ENCODE data around the gene ZBTB37.
"Not testable (repeated sequence)": the region's sequence is repeated elsewhere in the genome, so short reads cannot be mapped to it uniquely, and the experiment has no call there.

Gene ZBTB37

GRCh38 chr1:173864179-173864867 is 3.9 kb upstream of the ZBTB37 start:
- in situ Hi-C loops (cut with HindIII; ENCODE audit: low sequenced_read_pairs) = no loop called here

- in situ Hi-C loops (cut with HindIII; ENCODE audit: low sequenced_read_pairs) = no loop called here
Observed at GRCh38 chr1:173865468-173866164, 2.6 kb upstream of the ZBTB37 start.

GRCh38 chr1:173866413-173867115 is 1.6 kb upstream of the ZBTB37 start:
- in situ Hi-C loops (cut with HindIII; ENCODE audit: low sequenced_read_pairs) = no loop called here

GRCh38 chr1:173867141-173867752 is 933 bp upstream of the ZBTB37 start:
- in situ Hi-C loops (cut with HindIII; ENCODE audit: low sequenced_read_pairs) = no loop called here

- in situ Hi-C loops (cut with HindIII; ENCODE audit: low sequenced_read_pairs) = no loop called here
Observed at GRCh38 chr1:173867753-173868265, 371 bp upstream of the ZBTB37 start, which contains the start of gene GAS5. Gene GAS5 (minus strand): TSS chr1:173867989.

GRCh38 chr1:173869021-173869359 is 810 bp downstream of the ZBTB37 start:
- in situ Hi-C loops (cut with HindIII; ENCODE audit: low sequenced_read_pairs) = no loop called here

GRCh38 chr1:173870252-173871075 is 2.3 kb downstream of the ZBTB37 start:
- in situ Hi-C loops (cut with HindIII; ENCODE audit: low sequenced_read_pairs) = loop anchor here (10.0 kb wide), 1 partner anchor 204 kb away; no protein-coding TSS in a partner anchor

- in situ Hi-C loops (cut with HindIII; ENCODE audit: low sequenced_read_pairs) = loop anchor here (10.0 kb wide), 1 partner anchor 204 kb away; no protein-coding TSS in a partner anchor
Observed at GRCh38 chr1:173871091-173871490, 2.9 kb downstream of the ZBTB37 start.

GRCh38 chr1:173871500-173871899 is 3.3 kb downstream of the ZBTB37 start:
- in situ Hi-C loops (cut with HindIII; ENCODE audit: low sequenced_read_pairs) = loop anchor here (10.0 kb wide), 1 partner anchor 203 kb away; no protein-coding TSS in a partner anchor

GRCh38 chr1:173876732-173877131 is 8.6 kb downstream of the ZBTB37 start:
- in situ Hi-C loops (cut with HindIII; ENCODE audit: low sequenced_read_pairs) = loop anchor here (10.0 kb wide), 1 partner anchor 198 kb away; no protein-coding TSS in a partner anchor

GRCh38 chr1:173878251-173878650 is 10.1 kb downstream of the ZBTB37 start:
- in situ Hi-C loops (cut with HindIII; ENCODE audit: low sequenced_read_pairs) = loop anchor here (10.0 kb wide), 1 partner anchor 197 kb away; no protein-coding TSS in a partner anchor

GRCh38 chr1:173881117-173881516 is 12.9 kb downstream of the ZBTB37 start:
- in situ Hi-C loops (cut with HindIII; ENCODE audit: low sequenced_read_pairs) = not testable (repeated sequence)

GRCh38 chr1:173884701-173885100 is 16.5 kb downstream of the ZBTB37 start:
- in situ Hi-C loops (cut with HindIII; ENCODE audit: low sequenced_read_pairs) = no loop called here

- in situ Hi-C loops (cut with HindIII; ENCODE audit: low sequenced_read_pairs) = no loop called here
Observed at GRCh38 chr1:173886746-173887611, 18.8 kb downstream of the ZBTB37 start.

GRCh38 chr1:173887627-173888026 is 19.4 kb downstream of the ZBTB37 start:
- in situ Hi-C loops (cut with HindIII; ENCODE audit: low sequenced_read_pairs) = no loop called here

GRCh38 chr1:173888749-173889148 is 20.6 kb downstream of the ZBTB37 start:
- in situ Hi-C loops (cut with HindIII; ENCODE audit: low sequenced_read_pairs) = no loop called here

GRCh38 chr1:173889885-173890284 is 21.7 kb downstream of the ZBTB37 start:
- in situ Hi-C loops (cut with HindIII; ENCODE audit: low sequenced_read_pairs) = no loop called here

- in situ Hi-C loops (cut with HindIII; ENCODE audit: low sequenced_read_pairs) = no loop called here
Observed at GRCh38 chr1:173893611-173894010, 25.4 kb downstream of the ZBTB37 start.

GRCh38 chr1:173894189-173894588 is 26.0 kb downstream of the ZBTB37 start:
- in situ Hi-C loops (cut with HindIII; ENCODE audit: low sequenced_read_pairs) = no loop called here
